ENCODE data around the gene FOLR2.

DNA sequence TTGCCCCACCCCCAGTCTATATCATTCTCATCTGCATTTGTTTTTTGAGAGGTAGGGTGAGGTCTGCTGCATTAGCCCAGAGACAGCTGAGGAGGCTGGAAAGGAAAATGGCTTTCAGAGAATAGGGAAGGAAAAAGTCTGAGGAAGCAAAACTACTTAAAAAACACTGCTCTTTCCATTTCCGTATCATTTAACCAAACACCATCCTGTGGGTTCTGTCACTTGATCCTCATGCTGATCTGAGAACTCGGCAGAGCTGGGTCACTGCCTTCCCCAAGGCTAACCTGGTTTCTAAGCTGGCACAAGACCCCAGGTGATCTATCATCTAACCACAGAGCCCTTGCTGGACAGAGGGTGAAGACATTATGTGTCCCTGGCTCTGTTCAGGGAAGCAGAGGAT is 1.2 kb downstream of the FOLR2 start:
- TF ChIP-seq EZH2 (IDR thresholded peaks at IDR 0.05; ENCODE audit: insufficient read depth, poor library complexity, severe bottlenecking) (no peak), EZH2phosphoT487 (IDR thresholded peaks at IDR 0.05; ENCODE audit: insufficient read depth, low read depth) (no peak)
